Stimulated activated naive CD8-positive, alpha-beta T cell treated with anti-CD3 and anti-CD28 coated beads, Interleukin-15, amount 100 ng/mL, for 72 hours (primary cell): ENCODE data around the gene DCLK1.
"Not testable (repeated sequence)": the region's sequence is repeated elsewhere in the genome, so short reads cannot be mapped to it uniquely, and the experiment has no call there.

Experiments
- ATAC-seq: fragments of 150-1000 bp; cut with Tn5 transposase; 2 replicates; pipeline ENCODE4 v1.10.0; 2021; ENCODE audit warnings: mild to moderate bottlenecking, moderate library complexity
- DNase-seq, 2 donors: peaks; one replicate each; pipeline ENCODE4 v3.0.0; 2021 to 2022
- H3K27ac Mint-ChIP-seq, 2 donors: one replicate each; pipeline ENCODE4 v1.8.0; 2022; ENCODE audit warnings: mild to moderate bottlenecking in 2 of 2, mixed read lengths in 2 of 2, moderate library complexity in 2 of 2
- H3K27me3 Mint-ChIP-seq: one replicate; pipeline ENCODE4 v1.8.0; 2022; ENCODE audit warnings: mixed read lengths
- H3K4me1 Mint-ChIP-seq: one replicate; pipeline ENCODE4 v1.8.0; 2022; ENCODE audit warnings: mild to moderate bottlenecking, mixed read lengths
- H3K4me3 Mint-ChIP-seq, 2 donors: one replicate each; pipeline ENCODE4 v1.8.0; 2022; ENCODE audit warnings: mild to moderate bottlenecking in 2 of 2, mixed read lengths in 2 of 2, moderate library complexity in 1 of 2
- H3K9me3 Mint-ChIP-seq, 2 donors: one replicate each; pipeline ENCODE4 v1.8.0; 2022; ENCODE audit warnings: mixed read lengths in 2 of 2

DCLK1 gene

GRCh38 chr13:36108342-36108741 is 22.8 kb downstream of the DCLK1 start:
- ATAC-seq: no peak
- Mint-ChIP-seq H3K27me3 (no peaks in the 10 kb centered on the region), H3K4me1 (no peaks in the 10 kb centered on the region), H3K9me3 (peaks cover 0 to 5% of the 10 kb centered on the region in 2 donors), H3K27ac (no peak overlapping the region), H3K4me3 (no peak overlapping the region)
- no peak for DNase-seq

DNA sequence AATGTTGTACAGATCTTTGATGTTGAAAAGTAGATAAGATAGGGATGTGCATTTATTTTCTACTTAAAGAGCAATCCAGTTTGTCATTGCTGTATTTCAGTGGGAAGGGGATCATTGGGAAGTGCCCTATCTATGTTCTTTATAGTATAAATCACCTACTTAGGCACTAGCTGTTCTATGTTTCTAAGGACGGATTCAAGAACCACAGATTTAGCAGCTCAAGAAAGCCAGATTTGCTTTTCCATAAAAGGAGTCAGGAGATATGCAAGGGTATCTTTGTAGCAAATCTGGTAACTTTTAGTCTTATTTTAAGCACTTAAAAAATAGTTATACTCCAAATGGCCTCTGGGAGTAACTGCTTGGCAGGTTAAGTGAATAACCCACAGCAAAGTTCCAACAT is 23.7 kb downstream of the DCLK1 start:
- DNase-seq (no peak), ATAC-seq (no peak)
- Mint-ChIP-seq H3K9me3 (peaks cover 0 to 9% of the 10 kb centered on the region in 2 donors), H3K4me3 (no peak overlapping the region), H3K4me1 (no peaks in the 10 kb centered on the region), H3K27me3 (no peaks in the 10 kb centered on the region), H3K27ac (peak overlapping the region in 1 of 2 donors; percentile 70)

DNA sequence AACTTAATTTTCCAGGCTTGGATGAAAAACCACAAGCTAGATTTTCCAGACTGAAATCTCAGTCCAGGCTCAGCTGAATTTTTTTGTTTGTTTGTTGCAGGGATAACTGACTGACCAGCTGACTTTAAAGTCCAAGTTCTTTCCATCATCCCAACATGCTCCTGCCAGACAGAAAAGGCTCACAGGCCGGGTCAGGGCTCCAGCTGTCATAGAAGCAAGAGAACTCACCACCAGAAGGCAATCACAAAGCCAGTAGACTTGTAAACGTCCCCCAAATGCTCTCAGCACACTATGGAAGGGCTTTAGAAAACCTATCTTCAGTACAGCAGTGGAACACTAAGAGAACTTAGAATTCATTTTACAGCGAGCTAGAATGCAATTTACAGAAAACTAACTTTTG is 25.5 kb downstream of the DCLK1 start:
- DNase-seq (no peak), ATAC-seq (no peak)
- H3K9me3 Mint-ChIP-seq: peaks cover 0 to 9% of the 10 kb centered on the region in 2 donors
- no peaks in the 10 kb centered on the region for H3K27me3 Mint-ChIP-seq
- no peaks in the 10 kb centered on the region for H3K4me1 Mint-ChIP-seq
- H3K4me3 Mint-ChIP-seq: no peak overlapping the region
- H3K27ac Mint-ChIP-seq: no peak overlapping the region

DNA sequence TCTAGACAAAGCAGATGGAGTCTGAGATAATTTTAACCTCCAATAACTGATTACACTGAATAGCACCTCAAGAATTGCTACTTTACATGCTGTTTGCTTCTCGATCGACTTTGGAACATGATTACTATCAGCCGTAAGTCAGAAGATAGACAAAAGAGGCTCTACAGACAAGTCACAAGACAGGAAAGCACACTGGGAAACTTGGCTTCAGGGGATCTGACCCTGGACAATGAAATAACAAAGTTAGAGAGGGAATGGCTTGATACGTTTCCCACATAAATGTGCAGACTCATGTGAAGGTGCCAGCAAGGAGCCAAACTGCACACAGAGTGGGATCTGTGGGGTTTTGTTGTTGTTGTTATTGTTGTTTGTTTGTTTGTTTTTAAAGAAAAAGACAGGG is 28.5 kb downstream of the DCLK1 start:
- no peaks in the 10 kb centered on the region for H3K27me3 Mint-ChIP-seq
- no peak for DNase-seq
- peaks cover 0 to 9% of the 10 kb centered on the region in 2 donors for H3K9me3 Mint-ChIP-seq
- no peak overlapping the region for H3K4me3 Mint-ChIP-seq
- no peak overlapping the region for H3K27ac Mint-ChIP-seq
- ATAC-seq: no peak
- no peaks in the 10 kb centered on the region for H3K4me1 Mint-ChIP-seq

- H3K9me3 Mint-ChIP-seq, ATAC-seq, H3K27ac Mint-ChIP-seq, DNase-seq, H3K4me1 Mint-ChIP-seq, H3K27me3 Mint-ChIP-seq, H3K4me3 Mint-ChIP-seq: not testable (repeated sequence)
These were observed 29.3 kb downstream of the DCLK1 start for GRCh38 chr13:36101907-36102306.

DNA sequence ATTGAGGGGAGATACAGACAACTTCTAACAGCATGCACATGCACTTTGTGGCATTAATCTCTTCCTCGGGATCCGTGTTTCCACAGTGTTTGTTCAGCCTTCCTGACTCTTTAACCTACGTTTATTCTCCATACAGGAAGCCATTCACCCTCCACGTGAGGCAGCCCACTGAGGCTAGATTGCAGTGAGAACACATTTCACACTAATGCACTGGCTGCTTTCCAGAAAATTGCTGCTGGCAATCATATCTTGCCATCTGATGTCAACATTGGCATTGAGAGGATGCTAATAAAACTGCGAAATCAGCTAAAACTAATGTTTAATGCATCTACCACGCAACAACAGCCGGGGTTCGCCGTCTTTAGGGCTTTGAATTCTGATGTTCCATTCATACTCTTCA is 30.0 kb downstream of the DCLK1 start:
- no peaks in the 10 kb centered on the region for H3K27me3 Mint-ChIP-seq
- no peak overlapping the region for H3K27ac Mint-ChIP-seq
- DNase-seq: no peak
- H3K4me3 Mint-ChIP-seq: no peak overlapping the region
- no peak for ATAC-seq
- H3K9me3 Mint-ChIP-seq: peaks cover 0 to 9% of the 10 kb centered on the region in 2 donors
- no peaks in the 10 kb centered on the region for H3K4me1 Mint-ChIP-seq

GRCh38 chr13:36098080-36098479 is 33.1 kb downstream of the DCLK1 start:
- Mint-ChIP-seq H3K27me3 (no peaks in the 10 kb centered on the region), H3K27ac (no peak overlapping the region), H3K4me3 (no peak overlapping the region), H3K4me1 (no peaks in the 10 kb centered on the region), H3K9me3 (peaks cover 0 to 4% of the 10 kb centered on the region in 2 donors)
- DNase-seq (no peak), ATAC-seq (no peak)

GRCh38 chr13:36096461-36097416 is 34.4 kb downstream of the DCLK1 start:
- Mint-ChIP-seq H3K4me1 (no peaks in the 10 kb centered on the region), H3K4me3 (no peak overlapping the region), H3K27me3 (no peaks in the 10 kb centered on the region), H3K9me3 (peaks cover 0 to 8% of the 10 kb centered on the region in 2 donors), H3K27ac (no peak overlapping the region)
- no peak for DNase-seq
- ATAC-seq: no peak

- DNase-seq: no peak
- no peaks in the 10 kb centered on the region for H3K27me3 Mint-ChIP-seq
- ATAC-seq: no peak
These were observed 36.7 kb downstream of the DCLK1 start for GRCh38 chr13:36094478-36094877.

GRCh38 chr13:36090592-36090991 is 40.6 kb downstream of the DCLK1 start:
- no peak overlapping the region for H3K4me3 Mint-ChIP-seq
- DNase-seq (no peak), ATAC-seq (no peak)
- H3K27ac Mint-ChIP-seq: no peak overlapping the region
- no peaks in the 10 kb centered on the region for H3K4me1 Mint-ChIP-seq
- H3K9me3 Mint-ChIP-seq: peaks cover 5 to 15% of the 10 kb centered on the region in 2 donors
- H3K27me3 Mint-ChIP-seq: no peaks in the 10 kb centered on the region

More at GRCh38 chr13:36094478-36094877, 36.7 kb downstream of the DCLK1 start:
- Mint-ChIP-seq H3K27ac (no peak overlapping the region), H3K9me3 (peaks cover 5 to 15% of the 10 kb centered on the region in 2 donors), H3K4me3 (no peak overlapping the region), H3K4me1 (no peaks in the 10 kb centered on the region)

- Mint-ChIP-seq H3K4me3 (no peak overlapping the region), H3K9me3 (peaks cover 5 to 15% of the 10 kb centered on the region in 2 donors), H3K4me1 (no peaks in the 10 kb centered on the region), H3K27ac (no peak overlapping the region), H3K27me3 (no peaks in the 10 kb centered on the region)
- DNase-seq (no peak), ATAC-seq (no peak)
These were observed 42.0 kb downstream of the DCLK1 start for GRCh38 chr13:36089130-36089647.

GRCh38 chr13:36088463-36088862 is 42.7 kb downstream of the DCLK1 start:
- H3K4me3 Mint-ChIP-seq: no peak overlapping the region
- DNase-seq (no peak), ATAC-seq (no peak)
- H3K9me3 Mint-ChIP-seq: peaks cover 5 to 15% of the 10 kb centered on the region in 2 donors
- no peaks in the 10 kb centered on the region for H3K4me1 Mint-ChIP-seq
- H3K27ac Mint-ChIP-seq: no peak overlapping the region
- no peaks in the 10 kb centered on the region for H3K27me3 Mint-ChIP-seq

- ATAC-seq: no peak
- peaks cover 5 to 15% of the 10 kb centered on the region in 2 donors for H3K9me3 Mint-ChIP-seq
- H3K27ac Mint-ChIP-seq: no peak overlapping the region
- no peak overlapping the region for H3K4me3 Mint-ChIP-seq
- DNase-seq: no peak
- H3K27me3 Mint-ChIP-seq: no peaks in the 10 kb centered on the region
- no peaks in the 10 kb centered on the region for H3K4me1 Mint-ChIP-seq
These were observed 43.2 kb downstream of the DCLK1 start for GRCh38 chr13:36088001-36088400.

DNA sequence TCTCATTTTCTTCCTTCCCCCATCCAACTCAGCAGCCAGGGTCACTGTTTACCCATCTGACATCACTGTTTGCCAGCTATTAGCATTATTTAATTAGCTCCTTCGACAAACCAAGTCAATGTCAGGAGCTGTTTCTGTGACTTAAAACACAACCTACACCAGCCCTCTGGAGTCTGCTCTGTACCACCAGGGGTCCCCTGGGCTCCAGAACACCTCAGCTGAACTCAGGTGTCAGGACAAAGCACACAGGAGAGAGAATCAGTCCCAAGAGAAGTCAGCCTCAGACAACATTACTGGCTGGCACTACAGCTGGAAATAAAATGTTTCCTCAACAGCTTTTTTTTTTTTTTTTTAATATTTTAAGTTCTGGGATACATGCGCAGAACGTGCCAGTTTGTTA is 45.1 kb downstream of the DCLK1 start:
- no peaks in the 10 kb centered on the region for H3K27me3 Mint-ChIP-seq

GRCh38 chr13:36084131-36084530 is 47.1 kb downstream of the DCLK1 start:
- Mint-ChIP-seq H3K27me3 (no peaks in the 10 kb centered on the region), H3K4me1 (no peaks in the 10 kb centered on the region), H3K4me3 (no peak overlapping the region), H3K27ac (no peak overlapping the region), H3K9me3 (peaks cover 5 to 7% of the 10 kb centered on the region in 2 donors)
- DNase-seq (no peak), ATAC-seq (no peak)

More for the DNA sequence above, 45.1 kb downstream of the DCLK1 start:
- H3K27ac Mint-ChIP-seq: no peak overlapping the region
- peaks cover 5 to 8% of the 10 kb centered on the region in 2 donors for H3K9me3 Mint-ChIP-seq
- H3K4me3 Mint-ChIP-seq: no peak overlapping the region
- ATAC-seq: no peak
- no peak for DNase-seq
- no peaks in the 10 kb centered on the region for H3K4me1 Mint-ChIP-seq

GRCh38 chr13:36082806-36083205 is 48.4 kb downstream of the DCLK1 start:
- Mint-ChIP-seq H3K27ac (no peak overlapping the region), H3K4me1 (no peaks in the 10 kb centered on the region), H3K27me3 (no peaks in the 10 kb centered on the region), H3K4me3 (no peak overlapping the region), H3K9me3 (peaks cover 7 to 12% of the 10 kb centered on the region in 2 donors)
- DNase-seq (no peak), ATAC-seq (no peak)
